Measurements from ENCODE around the gene PANK4.
"Not testable (repeated sequence)": the region's sequence is repeated elsewhere in the genome, so short reads cannot be mapped to it uniquely, and the experiment has no call there.

PANK4 gene

DNA sequence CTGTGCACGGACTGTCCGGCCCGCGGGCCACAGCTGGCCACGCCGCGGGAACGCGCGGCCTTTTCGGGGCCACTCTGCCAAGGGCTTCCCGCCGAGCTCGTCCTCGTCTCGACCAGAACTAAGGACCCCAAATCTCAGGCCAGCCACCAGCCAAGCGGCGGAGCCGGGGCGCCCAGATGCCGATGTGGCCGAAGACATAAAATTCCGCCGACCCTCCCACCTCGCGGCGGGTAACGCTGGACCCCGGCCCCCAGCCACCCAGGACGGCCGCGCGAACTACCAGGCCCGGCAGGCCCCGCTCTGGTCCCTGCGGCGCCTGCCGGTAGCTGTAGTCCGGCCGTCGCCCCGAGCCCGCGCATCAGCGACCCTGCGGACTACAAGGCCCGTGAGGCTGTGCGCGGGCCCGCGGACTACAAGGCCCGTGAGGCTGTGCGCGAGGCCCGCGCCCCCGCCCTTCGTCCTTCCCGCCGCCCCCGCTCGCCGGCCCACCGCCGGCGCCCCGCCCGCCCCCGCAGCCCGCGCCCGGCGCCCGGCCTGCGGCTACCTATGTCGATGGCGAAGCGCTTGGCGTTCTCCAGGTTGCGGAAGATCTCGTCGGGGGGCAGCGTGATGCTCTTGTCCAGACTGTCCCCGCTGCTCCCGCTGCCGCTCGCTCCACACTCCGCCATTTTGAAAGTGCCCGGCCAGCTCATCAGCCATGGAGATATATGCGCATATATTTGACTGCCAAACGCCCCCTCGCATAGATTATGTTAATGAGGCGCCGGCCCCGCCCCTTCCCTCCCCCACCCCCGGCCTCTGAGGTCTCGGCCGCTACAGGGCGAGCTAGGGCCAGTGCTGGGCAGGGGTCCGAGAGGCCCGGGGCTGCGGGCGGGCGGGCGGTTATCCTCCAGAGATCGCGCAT lies at the start of gene PANK4:
PANK4 (minus strand) TSS at position 677 of the 904 bp plus-strand sequence; CDS start at position 668, 9 bp downstream.
- H3K27ac ChIP-seq (ENCODE audit: low read length): peak within 1 kb of the TSS; percentile 31
- peaks cover 0 to 3% of the 10 kb centered on the region in 2 donors for H3K36me3 ChIP-seq (ENCODE audit: control insufficient read depth in 1 of 2, insufficient read depth in 2 of 2, low read length in 2 of 2)
- H3K4me1 ChIP-seq (ENCODE audit: control insufficient read depth in 1 of 2, insufficient read depth in 2 of 2, low read length in 2 of 2): peaks cover 18 to 66% of the 10 kb centered on the region in 2 donors
- no peaks in the 10 kb centered on the region for H3K9me3 ChIP-seq (ENCODE audit: control insufficient read depth in 1 of 2, low read length in 2 of 2)
- peaks cover 15% of the 10 kb centered on the region for H3K27me3 ChIP-seq (ENCODE audit: low read depth, low read length)
- H3K4me3 ChIP-seq (ENCODE audit: low read depth in 1 of 2, low read length in 2 of 2): peak within 1 kb of the TSS; percentile 73 to 96

- H3K9me3 ChIP-seq (ENCODE audit: control insufficient read depth in 1 of 2, low read length in 2 of 2): peaks cover 7 to 11% of the 10 kb centered on the region in 2 donors
- no peaks in the 10 kb centered on the region for H3K27me3 ChIP-seq (ENCODE audit: low read depth, low read length)
- H3K36me3 ChIP-seq (ENCODE audit: control insufficient read depth in 1 of 2, insufficient read depth in 2 of 2, low read length in 2 of 2): no peaks in the 10 kb centered on the region
- H3K4me1 ChIP-seq (ENCODE audit: control insufficient read depth in 1 of 2, insufficient read depth in 2 of 2, low read length in 2 of 2): no peaks in the 10 kb centered on the region
- no peak overlapping the region for H3K27ac ChIP-seq (ENCODE audit: low read length)
- H3K4me3 ChIP-seq (ENCODE audit: low read depth in 1 of 2, low read length in 2 of 2): no peak overlapping the region
Observed at GRCh38 chr1:2574350-2574749, 48.0 kb upstream of the PANK4 start.

DNA sequence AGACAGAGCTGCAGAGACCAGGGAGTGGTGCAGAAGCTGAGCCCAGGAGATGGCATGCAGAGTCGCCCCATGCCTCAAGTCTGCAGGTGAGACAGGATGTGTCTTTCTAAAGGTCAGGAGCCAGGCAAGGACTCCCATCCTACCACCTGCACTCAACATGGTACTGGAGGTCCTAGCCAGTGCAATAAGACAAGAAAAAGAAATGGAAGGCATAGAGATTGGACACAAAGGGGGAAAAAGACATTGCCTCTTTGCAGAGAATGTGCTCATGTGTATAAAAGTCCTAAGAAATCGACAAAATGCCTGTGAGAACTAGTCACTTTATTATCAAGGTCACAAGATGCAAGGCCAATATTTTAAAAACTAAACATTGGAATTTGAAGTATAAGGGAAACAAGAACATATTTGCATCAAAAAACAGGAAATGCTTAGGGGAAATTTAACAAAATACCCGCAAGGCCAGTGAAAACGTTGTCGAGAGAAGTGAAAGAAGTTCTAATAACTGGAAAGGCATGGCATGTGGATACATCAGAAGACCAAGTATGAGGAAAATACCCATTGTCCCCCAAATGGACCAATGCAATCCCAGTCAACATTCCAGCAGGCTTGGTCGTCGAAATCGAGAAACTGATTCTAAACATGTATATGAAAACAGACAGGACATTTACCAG lies 47.0 kb upstream of the PANK4 start:
- Histone ChIP-seq H3K9me3 (ENCODE audit: control insufficient read depth in 1 of 2, low read length in 2 of 2) (peaks cover 7 to 11% of the 10 kb centered on the region in 2 donors), H3K27me3 (ENCODE audit: low read depth, low read length) (no peaks in the 10 kb centered on the region), H3K36me3 (ENCODE audit: control insufficient read depth in 1 of 2, insufficient read depth in 2 of 2, low read length in 2 of 2) (no peaks in the 10 kb centered on the region), H3K27ac (ENCODE audit: low read length) (no peak overlapping the region), H3K4me1 (ENCODE audit: control insufficient read depth in 1 of 2, insufficient read depth in 2 of 2, low read length in 2 of 2) (no peaks in the 10 kb centered on the region), H3K4me3 (ENCODE audit: low read depth in 1 of 2, low read length in 2 of 2) (no peak overlapping the region)

DNA sequence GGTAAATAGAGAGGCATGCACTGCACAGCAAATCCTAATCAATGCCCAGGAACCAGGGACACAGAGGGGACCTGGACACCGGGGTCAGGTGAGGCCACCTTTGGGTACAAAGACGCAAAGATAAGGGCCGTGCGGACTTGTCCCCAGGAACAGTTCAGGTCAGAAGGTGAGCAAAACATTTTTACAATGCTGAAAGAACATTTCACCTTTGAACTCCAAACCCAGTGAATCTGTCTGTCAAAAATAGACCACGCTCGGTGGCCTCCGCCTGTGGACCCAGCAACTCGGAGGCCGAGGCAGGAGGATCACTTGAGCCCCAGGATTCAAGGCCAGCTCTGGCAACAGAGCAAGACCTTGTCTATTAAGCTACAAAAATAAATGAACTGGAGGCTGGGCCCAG lies 45.0 kb upstream of the PANK4 start:
- Histone ChIP-seq H3K4me3 (ENCODE audit: low read depth in 1 of 2, low read length in 2 of 2) (no peak overlapping the region), H3K36me3 (ENCODE audit: control insufficient read depth in 1 of 2, insufficient read depth in 2 of 2, low read length in 2 of 2) (no peaks in the 10 kb centered on the region), H3K9me3 (ENCODE audit: control insufficient read depth in 1 of 2, low read length in 2 of 2) (peaks cover 7 to 11% of the 10 kb centered on the region in 2 donors), H3K4me1 (ENCODE audit: control insufficient read depth in 1 of 2, insufficient read depth in 2 of 2, low read length in 2 of 2) (no peaks in the 10 kb centered on the region), H3K27me3 (ENCODE audit: low read depth, low read length) (no peaks in the 10 kb centered on the region), H3K27ac (ENCODE audit: low read length) (no peak overlapping the region)

DNA sequence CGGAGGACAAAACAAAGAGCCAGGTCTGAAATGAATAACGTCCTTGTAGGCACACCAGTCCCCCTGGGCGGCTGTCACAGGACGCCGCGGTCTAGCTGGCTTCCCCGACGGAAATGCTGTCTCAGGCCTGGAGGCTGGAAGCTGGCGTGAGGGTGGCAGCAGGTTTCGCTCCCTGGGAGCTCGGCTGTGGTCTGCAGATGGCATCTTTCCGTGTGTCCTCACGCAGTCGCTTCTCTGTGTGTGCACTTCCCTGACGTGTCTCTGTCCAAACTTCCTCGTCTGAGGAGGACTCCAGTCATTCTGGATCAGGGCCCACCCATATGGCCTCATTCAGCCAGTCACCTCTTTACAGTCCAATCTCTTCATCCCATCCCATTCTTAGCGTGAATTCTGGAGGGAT lies 43.9 kb upstream of the PANK4 start:
- Histone ChIP-seq H3K4me1 (ENCODE audit: control insufficient read depth in 1 of 2, insufficient read depth in 2 of 2, low read length in 2 of 2) (no peaks in the 10 kb centered on the region), H3K27me3 (ENCODE audit: low read depth, low read length) (no peaks in the 10 kb centered on the region), H3K4me3 (ENCODE audit: low read depth in 1 of 2, low read length in 2 of 2) (no peak overlapping the region), H3K9me3 (ENCODE audit: control insufficient read depth in 1 of 2, low read length in 2 of 2) (peaks cover 7 to 11% of the 10 kb centered on the region in 2 donors), H3K36me3 (ENCODE audit: control insufficient read depth in 1 of 2, insufficient read depth in 2 of 2, low read length in 2 of 2) (no peaks in the 10 kb centered on the region), H3K27ac (ENCODE audit: low read length) (no peak overlapping the region)

DNA sequence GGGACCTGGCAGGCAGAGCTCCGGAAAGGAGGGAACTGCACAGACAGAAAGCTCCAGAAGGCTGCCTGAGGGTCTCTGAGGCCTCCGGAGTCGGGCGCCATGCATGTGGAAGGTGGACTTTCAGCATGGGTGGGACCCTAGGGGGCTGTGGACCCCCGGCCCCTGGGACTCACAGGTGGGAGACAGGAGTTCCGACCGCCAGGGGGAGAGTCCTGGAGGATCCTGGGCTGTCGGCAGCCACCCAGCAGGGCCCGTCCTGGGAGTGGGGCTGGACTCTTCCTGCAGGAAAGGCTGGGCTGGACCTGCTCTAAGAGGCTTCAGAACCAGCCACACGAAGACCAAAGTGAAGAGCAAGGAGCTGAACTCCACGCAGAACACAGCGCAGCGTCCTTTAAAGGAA lies 43.3 kb upstream of the PANK4 start:
- H3K36me3 ChIP-seq (ENCODE audit: control insufficient read depth in 1 of 2, insufficient read depth in 2 of 2, low read length in 2 of 2); H3K4me3 ChIP-seq (ENCODE audit: low read depth in 1 of 2, low read length in 2 of 2); H3K4me1 ChIP-seq (ENCODE audit: control insufficient read depth in 1 of 2, insufficient read depth in 2 of 2, low read length in 2 of 2); H3K27ac ChIP-seq (ENCODE audit: low read length); H3K27me3 ChIP-seq (ENCODE audit: low read depth, low read length): not testable (repeated sequence)
- H3K9me3 ChIP-seq (ENCODE audit: control insufficient read depth in 1 of 2, low read length in 2 of 2): peaks cover 7 to 11% of the 10 kb centered on the region in 2 donors

DNA sequence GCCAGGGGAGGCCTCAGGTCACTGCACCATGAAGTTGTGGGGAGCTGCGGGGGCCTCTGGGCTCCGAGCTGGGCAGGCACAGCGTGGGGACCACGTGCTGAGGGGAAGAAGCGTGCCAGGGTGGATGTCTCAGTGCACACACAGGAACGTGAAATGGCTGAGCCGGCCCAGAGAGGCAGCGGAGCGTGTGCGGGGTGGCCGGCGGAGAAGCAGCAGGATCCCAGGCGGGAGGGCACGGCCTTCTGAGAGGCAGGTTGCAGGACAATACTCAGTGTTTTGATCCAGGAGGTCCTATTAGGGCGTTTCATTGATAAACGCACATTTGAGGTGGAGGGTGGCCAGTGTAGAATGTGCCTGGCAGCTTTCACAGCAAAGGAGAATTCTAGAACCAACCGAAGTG lies 42.7 kb upstream of the PANK4 start:
- Histone ChIP-seq H3K36me3 (ENCODE audit: control insufficient read depth in 1 of 2, insufficient read depth in 2 of 2, low read length in 2 of 2) (no peaks in the 10 kb centered on the region), H3K4me3 (ENCODE audit: low read depth in 1 of 2, low read length in 2 of 2) (no peak overlapping the region), H3K4me1 (ENCODE audit: control insufficient read depth in 1 of 2, insufficient read depth in 2 of 2, low read length in 2 of 2) (no peaks in the 10 kb centered on the region), H3K9me3 (ENCODE audit: control insufficient read depth in 1 of 2, low read length in 2 of 2) (peaks cover 7 to 11% of the 10 kb centered on the region in 2 donors), H3K27me3 (ENCODE audit: low read depth, low read length) (no peaks in the 10 kb centered on the region), H3K27ac (ENCODE audit: low read length) (no peak overlapping the region)

DNA sequence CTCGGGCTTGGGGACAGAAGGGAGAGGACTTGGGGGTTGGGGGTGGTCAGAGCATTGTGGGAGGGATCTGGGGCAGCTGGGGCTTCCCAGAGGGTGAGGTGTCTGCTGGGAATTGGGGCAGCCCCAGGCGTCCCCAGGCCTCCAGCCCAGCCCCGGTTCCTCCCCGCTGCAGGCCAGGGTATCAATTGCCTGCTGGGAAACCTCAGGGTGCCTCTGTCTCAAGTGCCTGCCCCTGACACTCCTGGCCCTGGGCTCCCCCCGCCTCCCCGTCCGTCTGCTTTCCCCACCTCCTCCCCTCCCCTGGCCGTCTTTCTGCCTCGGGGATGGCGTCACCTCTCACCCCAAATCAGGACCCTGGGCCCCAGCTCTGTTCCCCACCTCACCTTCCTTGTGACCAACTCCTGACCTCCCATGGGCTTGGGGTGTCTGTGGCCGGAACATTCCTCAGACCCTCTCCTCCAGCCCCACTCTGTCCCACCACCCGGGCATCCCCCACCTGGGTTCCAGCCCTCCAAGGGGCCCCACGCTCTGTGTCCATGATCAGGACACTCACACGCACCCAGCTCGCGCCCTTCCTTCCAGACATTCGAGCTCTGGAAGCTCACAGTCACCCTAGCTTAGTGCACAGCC lies 41.9 kb upstream of the PANK4 start:
- not testable (repeated sequence) for H3K9me3 ChIP-seq (ENCODE audit: control insufficient read depth in 1 of 2, low read length in 2 of 2); H3K36me3 ChIP-seq (ENCODE audit: control insufficient read depth in 1 of 2, insufficient read depth in 2 of 2, low read length in 2 of 2); H3K27me3 ChIP-seq (ENCODE audit: low read depth, low read length); H3K27ac ChIP-seq (ENCODE audit: low read length); H3K4me3 ChIP-seq (ENCODE audit: low read depth in 1 of 2, low read length in 2 of 2); H3K4me1 ChIP-seq (ENCODE audit: control insufficient read depth in 1 of 2, insufficient read depth in 2 of 2, low read length in 2 of 2)

GRCh38 chr1:2567083-2567679 lies 40.8 kb upstream of the PANK4 start:
- no peaks in the 10 kb centered on the region for H3K9me3 ChIP-seq (ENCODE audit: control insufficient read depth in 1 of 2, low read length in 2 of 2)
- H3K4me3 ChIP-seq (ENCODE audit: low read depth in 1 of 2, low read length in 2 of 2): no peak overlapping the region
- no peaks in the 10 kb centered on the region for H3K4me1 ChIP-seq (ENCODE audit: control insufficient read depth in 1 of 2, insufficient read depth in 2 of 2, low read length in 2 of 2)
- no peak overlapping the region for H3K27ac ChIP-seq (ENCODE audit: low read length)
- H3K27me3 ChIP-seq (ENCODE audit: low read depth, low read length): no peaks in the 10 kb centered on the region
- peaks cover 0 to 17% of the 10 kb centered on the region in 2 donors for H3K36me3 ChIP-seq (ENCODE audit: control insufficient read depth in 1 of 2, insufficient read depth in 2 of 2, low read length in 2 of 2)

DNA sequence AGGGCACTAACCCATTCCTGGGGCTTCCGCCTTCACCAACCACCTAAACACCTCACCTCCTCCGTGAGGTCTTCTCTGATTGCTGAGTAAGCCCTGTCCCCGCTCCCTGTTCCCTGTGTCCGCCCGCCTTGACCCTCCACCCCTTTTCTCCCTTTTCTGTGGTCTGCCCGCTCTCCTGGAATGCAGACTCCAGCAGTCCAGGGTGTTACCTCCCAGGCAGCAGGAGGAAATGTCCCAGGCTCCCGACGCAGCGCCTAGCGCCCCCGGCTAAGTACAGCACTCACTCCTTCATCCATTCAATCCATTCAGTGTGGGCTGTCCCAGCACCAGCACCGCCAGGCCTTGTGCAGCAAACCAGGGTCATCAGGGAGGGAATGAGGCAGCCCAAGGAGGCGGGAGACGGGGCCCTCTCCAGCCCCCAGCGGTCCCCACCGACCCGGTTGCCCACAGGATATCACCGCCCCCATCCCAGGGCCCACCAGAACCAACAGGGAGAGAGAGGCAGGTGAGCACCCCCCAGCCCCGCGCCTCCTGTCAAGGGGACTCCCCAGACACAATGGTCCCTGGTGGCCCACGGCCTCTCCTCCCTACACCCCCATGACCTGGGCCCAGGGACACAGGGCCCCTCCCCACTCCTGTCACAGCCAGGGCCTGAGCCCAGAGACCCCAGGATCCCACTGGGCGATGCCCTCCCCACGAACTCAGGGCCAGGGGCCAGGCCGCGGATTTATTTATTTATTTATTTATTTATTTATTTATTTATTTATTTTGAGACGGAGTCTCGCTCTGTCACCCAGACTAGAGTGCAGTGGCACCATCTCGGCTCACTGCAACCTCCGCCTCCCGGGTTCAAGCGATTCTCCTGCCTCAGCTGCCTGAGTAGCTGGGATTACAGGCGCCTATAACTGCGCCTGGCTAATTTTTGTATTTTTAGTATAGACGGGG lies 40.0 kb upstream of the PANK4 start:
- Histone ChIP-seq H3K4me1 (ENCODE audit: control insufficient read depth in 1 of 2, insufficient read depth in 2 of 2, low read length in 2 of 2) (no peaks in the 10 kb centered on the region), H3K9me3 (ENCODE audit: control insufficient read depth in 1 of 2, low read length in 2 of 2) (no peaks in the 10 kb centered on the region), H3K27ac (ENCODE audit: low read length) (no peak overlapping the region), H3K4me3 (ENCODE audit: low read depth in 1 of 2, low read length in 2 of 2) (no peak overlapping the region), H3K27me3 (ENCODE audit: low read depth, low read length) (no peaks in the 10 kb centered on the region), H3K36me3 (ENCODE audit: control insufficient read depth in 1 of 2, insufficient read depth in 2 of 2, low read length in 2 of 2) (peaks cover 0 to 24% of the 10 kb centered on the region in 2 donors)

Measured in muscle layer of duodenum (tissue), 2 donors.